Omental fat pad (tissue), 4 donors: ENCODE measurements around the gene TP53TG3D. TPM values are rescaled to one million over a fixed set of nuclear protein-coding genes. Genes with fewer than 3 reads are reported as not detected.
"Not testable (repeated sequence)": the region's sequence is repeated elsewhere in the genome, so short reads cannot be mapped to it uniquely, and the experiment has no call there.

Experiments used
- ATAC-seq: fragments of 150-250 bp; one replicate; pipeline ENCODE4 v1.9.1; 2016; ENCODE audit warnings: mild to moderate bottlenecking, moderate library complexity; ENCODE audit not compliant: low FRiP score
- DNase-seq: peaks from one replicate; pipeline ENCODE4 v3.0.0-alpha.2; 2019; ENCODE audit warnings: low spot score
- small RNA-seq: library from RNA; depleted of rRNA; stranded (forward); fragments of <200 nt; gene quantifications from one replicate; pipeline ENCODE3, GENCODE V24; 2016
- total RNA-seq, 4 donors: library from RNA; depleted of rRNA; stranded (reverse); fragments of >200 nt; gene quantifications; one replicate each; pipeline ENCODE4 v1.1.0, GENCODE V29; 2016

TP53TG3D gene, protein sequence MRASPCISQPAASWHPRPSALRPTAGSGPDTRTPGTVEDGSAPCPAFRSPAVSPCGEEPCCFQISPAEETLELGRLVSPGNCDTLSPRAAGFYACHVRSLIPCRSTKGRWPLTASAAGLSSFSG
- total RNA-seq, result not detected

DNA sequence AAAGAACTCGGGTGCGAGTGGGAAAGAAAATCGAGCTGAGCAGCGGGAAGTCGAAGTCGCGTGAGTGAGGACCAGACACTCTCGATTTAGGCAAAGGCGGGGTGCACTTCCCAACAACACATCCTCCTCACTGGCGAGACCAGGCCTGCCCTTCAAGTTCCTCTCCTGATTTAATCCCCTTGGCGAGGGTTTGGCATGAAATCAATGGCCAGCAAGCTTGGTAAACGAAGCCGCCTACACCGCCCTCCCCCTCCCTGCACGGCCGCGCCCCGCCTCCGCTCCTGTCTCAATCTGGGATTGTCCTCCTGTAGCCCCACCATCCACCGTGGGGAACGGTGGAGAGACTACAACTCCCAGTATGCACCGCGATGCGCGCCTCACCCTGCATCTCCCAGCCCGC, at the start of gene TP53TG3D:
Gene TP53TG3D (plus strand): TSS at position 301 of the 400 bp plus-strand sequence. CDS start 68 bp downstream, at position 369.
- ATAC-seq, DNase-seq: not testable (repeated sequence)

DNA sequence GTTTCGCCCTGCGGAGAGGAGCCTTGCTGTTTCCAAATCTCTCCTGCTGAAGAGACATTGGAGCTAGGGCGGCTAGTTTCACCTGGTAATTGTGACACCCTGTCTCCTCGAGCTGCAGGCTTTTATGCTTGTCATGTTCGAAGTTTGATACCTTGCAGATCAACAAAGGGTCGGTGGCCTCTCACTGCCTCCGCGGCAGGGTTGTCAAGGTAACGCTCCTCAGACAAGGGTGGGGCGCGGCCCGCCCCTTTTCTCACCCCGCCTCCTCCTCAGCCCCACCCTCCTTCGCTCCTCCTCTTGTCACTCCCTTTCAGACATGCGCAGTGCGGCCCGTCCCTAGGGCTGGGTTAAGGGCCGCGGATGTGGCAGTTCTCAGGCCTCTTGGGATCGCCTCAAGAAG, 421 bp downstream of the TP53TG3D start:
- DNase-seq, ATAC-seq: not testable (repeated sequence)

DNA sequence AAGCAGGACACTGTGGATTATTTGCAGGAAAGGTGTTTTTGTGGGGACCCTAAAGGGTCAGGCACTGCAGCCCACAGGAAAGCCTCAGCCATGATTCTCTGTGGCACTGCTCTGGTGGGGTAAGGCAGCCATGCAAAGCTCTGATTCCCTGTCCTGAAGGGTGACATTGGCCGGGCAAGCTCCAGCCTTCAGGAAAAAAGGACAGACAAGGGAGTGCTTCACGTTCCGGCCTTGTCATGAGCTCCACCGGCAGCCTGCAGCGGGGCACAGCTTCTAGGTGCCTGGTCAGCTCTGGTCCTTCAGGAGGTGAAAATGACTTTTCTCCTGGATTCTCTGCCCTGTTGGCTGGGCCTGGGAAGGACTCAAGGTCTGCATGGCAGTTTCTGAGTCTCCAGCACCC, 8.4 kb downstream of the TP53TG3D start:
- peak; percentile 12 for DNase-seq

DNA sequence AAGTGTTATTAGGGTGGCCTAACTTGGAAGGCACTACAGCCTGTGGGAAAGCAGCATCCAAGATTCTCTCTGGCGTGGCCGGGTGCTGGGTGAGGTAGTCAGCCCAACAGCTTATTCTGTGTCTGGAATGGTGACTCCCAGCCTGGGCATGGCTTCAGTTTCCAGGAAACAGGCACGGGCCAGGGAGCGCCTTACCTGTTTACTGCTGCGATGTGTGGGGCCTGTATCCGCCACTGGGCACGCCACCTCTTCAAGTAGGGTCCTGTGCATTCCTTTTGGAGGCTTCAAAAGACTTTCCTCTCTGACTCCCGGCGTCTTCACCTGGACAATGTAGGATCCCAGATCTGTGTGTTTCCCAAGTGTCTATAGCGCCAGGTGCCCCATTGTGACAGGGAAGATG, 10.5 kb downstream of the TP53TG3D start:
- peak; percentile 4 for DNase-seq
- ATAC-seq, result not testable (repeated sequence)

More for the DNA sequence above, 8.4 kb downstream of the TP53TG3D start:
- not testable (repeated sequence) for ATAC-seq

DNA sequence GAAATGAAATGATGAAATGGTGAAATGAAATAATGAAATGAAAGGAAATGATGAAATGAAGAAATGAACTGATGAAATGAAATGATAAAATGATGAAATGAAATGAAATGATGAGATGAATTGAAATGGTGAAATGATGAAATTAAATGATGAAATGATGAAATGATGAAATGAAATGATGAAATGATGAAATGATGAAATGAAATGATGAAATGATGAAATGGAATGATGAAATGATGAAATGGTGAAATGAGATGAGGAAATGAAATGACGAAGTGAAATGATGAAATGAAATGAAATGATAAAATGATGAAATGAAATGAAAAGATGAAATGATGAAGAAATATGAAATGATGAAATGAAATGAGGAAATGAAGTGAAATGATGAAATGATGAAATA, 28.8 kb downstream of the TP53TG3D start:
- not testable (repeated sequence) for DNase-seq, ATAC-seq

DNA sequence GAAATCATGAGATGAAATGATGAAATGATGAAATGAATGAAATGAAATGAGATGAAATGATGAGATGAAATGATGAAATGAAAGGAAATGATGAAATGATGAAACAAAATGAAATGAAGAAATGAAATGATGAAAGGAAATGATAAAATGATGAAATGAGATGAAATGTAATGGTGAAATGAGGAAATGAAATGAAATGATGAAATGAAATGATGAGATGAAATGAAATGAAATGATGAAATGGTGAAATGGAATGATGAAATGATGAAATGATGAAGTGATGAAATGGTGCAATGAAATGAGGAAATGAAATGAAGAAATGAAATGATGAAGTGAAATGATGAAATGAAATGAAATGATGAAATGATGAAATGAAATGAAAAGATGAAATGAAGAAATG, 29.9 kb downstream of the TP53TG3D start:
- DNase-seq, ATAC-seq: not testable (repeated sequence)

DNA sequence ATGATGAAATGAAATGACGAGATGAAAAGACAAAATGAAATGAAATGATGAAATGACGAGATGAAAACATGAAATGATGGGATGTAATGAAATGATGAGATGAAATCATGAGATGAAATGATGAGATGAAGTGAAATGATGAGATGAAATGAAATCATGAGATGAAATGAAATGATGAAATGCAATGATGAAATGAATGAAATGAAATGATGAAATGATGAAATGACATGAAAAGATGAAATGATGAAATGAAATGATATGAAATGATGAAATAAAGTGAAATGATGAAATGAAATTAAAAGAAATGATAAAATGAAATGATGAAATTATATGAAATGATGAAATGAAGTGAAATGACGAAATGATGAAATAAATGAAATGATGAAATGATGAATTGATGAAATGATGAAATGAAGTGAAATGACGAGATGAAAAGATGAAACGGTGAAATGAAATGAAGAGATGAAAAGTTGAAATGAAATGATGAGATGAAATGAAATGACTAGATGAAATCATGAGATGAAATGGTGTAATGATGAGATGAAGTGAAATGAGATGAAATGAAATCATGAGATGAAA, 30.9 kb downstream of the TP53TG3D start:
- DNase-seq, ATAC-seq: not testable (repeated sequence)

DNA sequence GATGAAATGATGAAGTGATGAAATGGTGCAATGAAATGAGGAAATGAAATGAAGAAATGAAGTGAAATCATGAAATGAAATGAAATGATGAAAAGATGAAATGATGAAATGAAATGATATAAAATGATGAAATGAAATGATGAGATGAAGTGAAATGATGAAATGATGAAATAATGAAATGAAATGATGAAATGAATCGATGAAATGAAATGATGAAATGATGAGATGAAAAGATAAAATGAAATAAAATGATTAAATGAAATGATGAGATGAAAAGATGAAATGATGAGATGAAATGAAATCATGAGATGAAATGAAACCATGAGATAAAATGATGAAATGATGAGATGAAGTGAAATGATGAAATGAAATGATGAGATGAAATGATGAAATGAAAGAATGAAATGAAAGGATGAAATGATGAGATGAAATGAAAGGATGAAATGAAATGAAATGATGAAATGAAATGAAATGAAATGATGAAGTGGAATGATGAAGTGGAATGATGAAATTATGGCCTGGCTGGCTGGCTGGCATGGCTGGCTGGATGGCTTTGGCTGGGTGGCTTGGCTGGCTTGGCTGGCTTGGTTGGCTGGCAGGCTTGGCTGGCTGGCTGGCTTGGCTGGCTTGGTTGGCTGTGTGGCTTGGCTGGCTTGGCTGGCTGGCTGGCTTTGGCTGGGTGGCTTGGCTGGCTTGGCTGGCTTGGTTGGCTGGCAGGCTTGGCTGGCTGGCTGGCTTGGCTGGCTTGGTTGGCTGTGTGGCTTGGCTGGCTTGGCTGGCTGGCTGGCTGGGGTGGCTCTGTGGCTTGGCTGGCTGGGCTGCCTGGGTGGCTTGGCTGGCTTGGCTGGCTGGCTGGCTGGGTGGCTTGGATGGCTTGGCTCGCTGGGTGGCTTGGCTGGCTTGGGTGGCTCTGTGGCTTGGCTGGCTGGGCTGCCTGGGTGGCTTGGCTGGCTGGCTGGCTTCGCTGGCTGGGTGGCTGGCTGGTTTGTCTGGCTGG, 32.0 kb downstream of the TP53TG3D start:
- not testable (repeated sequence) for ATAC-seq
- DNase-seq, result peak; percentile 14

DNA sequence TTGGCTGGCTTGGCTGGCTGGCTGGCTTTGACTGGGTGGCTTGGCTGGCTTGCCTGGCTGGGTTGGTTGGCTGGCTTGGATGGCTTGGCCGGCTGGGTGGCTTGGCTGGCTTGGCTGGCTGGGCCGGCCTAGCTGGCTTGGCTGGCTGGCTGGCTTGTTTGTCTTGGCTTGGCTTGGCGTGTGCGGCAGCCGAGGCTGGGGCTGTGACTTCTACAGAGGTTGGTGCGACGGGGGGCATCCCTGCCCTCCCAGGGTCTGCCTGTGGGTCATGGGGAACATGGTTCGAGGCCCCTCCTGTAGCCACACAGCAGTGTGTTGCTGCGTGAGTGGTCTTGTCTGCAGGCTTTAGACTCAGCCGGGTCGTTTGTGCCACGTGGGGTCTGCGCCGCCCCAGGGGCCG, 33.1 kb downstream of the TP53TG3D start:
- not testable (repeated sequence) for DNase-seq, ATAC-seq

DNA sequence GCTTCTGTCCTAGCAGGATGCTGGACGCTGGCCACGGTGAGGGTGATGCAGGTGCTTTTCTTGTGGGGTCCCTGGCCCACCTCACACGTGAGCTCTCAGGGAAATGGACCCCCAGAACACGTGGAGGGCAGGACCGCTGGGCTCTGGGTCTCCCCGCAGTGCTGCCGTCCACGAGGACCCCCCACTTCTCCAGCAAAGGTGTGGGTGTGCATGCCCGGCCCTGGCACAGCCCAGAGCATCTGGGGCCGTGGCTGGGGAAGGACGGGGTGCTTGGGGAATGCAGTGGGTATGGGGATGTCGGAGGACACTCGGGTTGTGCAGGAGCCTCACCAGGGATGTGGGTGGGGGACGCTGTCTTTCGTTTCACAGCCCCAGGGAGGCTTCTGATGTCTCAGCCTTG, 34.7 kb downstream of the TP53TG3D start:
- DNase-seq, ATAC-seq: not testable (repeated sequence)

DNA sequence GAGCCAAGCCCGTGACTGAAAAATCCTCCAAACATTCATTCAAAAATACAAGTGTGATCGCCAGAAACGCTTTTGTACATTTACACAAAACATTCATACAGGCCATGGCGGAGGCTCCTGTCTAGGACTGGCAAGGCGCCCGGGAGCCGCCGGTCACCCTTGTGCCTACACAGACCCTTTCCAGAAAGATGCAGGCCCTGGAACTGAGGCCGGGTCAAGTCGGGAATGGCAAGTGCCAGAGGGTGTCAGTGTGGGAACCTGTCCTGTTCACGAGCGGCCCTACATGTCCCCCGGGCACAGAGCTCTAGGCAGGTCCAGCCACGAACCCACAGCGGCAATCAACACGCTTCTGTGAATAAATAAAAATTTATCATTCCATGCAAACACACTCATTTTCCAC, 36.1 kb downstream of the TP53TG3D start:
- not testable (repeated sequence) for ATAC-seq, DNase-seq

DNA sequence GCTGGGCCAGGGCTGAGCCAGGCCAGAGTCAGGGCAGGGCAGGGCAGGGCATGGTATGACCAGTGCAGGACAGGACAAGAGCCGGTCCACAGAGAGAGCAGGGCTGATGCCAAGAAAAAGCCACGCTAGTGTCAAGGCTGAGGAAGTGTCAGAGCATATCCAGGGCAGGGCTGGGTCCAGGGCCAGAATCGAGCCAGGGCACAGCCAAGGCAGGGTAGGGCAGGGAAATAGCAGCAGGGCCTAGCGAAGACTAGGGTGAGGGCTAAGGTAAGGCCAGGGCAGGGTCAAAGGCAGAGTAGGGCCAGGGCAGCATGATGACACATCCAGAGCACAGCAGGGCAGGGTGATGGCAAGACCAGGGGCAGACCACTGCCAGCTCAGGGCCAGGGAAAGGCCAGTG, 49.7 kb downstream of the TP53TG3D start:
- ATAC-seq, DNase-seq: not testable (repeated sequence)

Small RNAs within 50 kb of the gene (small RNA-seq; reads per million reads assigned to genes)
- gene AC133485.1 (not detected), gene AC140878.1 (not detected)
